BE2C (cell line): ENCODE measurements around the gene ABCF3.
A peak's percentile ranks its signal among the peaks of the same experiment; 100 is the strongest.

ENCODE experiments used
- DNase-seq: peaks from one replicate; pipeline ENCODE4 v3.0.0-alpha.2; 2020
- H3K27me3 ChIP-seq: fragments of 250-450 bp; sonication (Bioruptor Pico); 2 replicates; pipeline ENCODE4 v1.5.1; 2020; ENCODE audit warnings: mild to moderate bottlenecking
- H3K36me3 ChIP-seq: fragments of 250-450 bp; sonication (Bioruptor Pico); 2 replicates; pipeline ENCODE4 v1.5.1; 2020; ENCODE audit warnings: mild to moderate bottlenecking
- H3K4me1 ChIP-seq: fragments of 250-450 bp; sonication (Bioruptor Pico); 2 replicates; pipeline ENCODE4 v1.5.1; 2020
- H3K4me3 ChIP-seq: 2 replicates; pipeline ENCODE4 v1.5.1; 2011; ENCODE audit warnings: low read depth, low read length
- H3K9me3 ChIP-seq: fragments of 250-450 bp; sonication (Bioruptor Pico); 2 replicates; pipeline ENCODE4 v1.5.1; 2020
- TF ChIP-seq, protein P1 (sequence below): IDR thresholded peaks from 2 replicates; pipeline ENCODE4 v1.5.1; 2012; ENCODE audit warnings: mild to moderate bottlenecking, low read depth, low read length

Gene ABCF3

DNA sequence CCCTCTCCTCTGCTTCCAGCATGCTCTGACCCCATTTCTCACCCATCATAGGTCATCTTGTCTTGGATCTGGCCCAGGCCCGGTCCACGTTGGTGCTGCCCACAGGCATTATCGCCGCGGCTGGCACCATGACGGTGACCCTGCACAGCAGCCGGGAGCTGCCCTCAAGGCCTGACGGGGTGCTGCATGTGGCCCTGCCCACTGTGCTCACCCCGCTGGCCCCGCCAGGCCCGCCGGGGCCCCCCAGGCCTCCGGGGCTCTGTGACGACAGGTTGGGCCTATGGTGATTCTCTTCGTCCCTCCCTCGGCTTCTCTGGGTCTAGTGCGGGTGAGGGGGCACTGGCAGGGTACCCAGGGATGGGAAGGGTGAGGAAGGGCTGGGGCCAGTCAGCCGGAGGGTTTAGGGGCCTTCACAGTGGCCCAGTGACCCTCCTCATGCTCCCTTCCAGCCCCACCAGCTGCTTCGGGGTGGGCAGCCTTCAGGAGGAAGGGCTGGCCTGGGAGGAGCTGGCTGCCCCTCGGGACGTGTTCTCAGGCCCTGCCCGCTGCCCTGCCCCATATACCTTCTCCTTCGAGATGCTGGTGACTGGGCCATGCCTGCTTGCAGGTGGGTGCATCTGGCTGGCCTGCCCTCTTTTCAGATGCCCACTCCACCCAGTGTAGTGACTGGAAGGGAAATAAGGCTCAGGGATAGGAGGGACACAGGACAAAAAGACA is 47.3 kb downstream of the ABCF3 start:
- H3K36me3 ChIP-seq, result no peaks in the 10 kb centered on the region
- TF ChIP-seq, protein P1, sequence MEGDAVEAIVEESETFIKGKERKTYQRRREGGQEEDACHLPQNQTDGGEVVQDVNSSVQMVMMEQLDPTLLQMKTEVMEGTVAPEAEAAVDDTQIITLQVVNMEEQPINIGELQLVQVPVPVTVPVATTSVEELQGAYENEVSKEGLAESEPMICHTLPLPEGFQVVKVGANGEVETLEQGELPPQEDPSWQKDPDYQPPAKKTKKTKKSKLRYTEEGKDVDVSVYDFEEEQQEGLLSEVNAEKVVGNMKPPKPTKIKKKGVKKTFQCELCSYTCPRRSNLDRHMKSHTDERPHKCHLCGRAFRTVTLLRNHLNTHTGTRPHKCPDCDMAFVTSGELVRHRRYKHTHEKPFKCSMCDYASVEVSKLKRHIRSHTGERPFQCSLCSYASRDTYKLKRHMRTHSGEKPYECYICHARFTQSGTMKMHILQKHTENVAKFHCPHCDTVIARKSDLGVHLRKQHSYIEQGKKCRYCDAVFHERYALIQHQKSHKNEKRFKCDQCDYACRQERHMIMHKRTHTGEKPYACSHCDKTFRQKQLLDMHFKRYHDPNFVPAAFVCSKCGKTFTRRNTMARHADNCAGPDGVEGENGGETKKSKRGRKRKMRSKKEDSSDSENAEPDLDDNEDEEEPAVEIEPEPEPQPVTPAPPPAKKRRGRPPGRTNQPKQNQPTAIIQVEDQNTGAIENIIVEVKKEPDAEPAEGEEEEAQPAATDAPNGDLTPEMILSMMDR, result no peak
- H3K27me3 ChIP-seq, result peaks cover 26% of the 10 kb centered on the region
- no peaks in the 10 kb centered on the region for H3K9me3 ChIP-seq
- no peak overlapping the region for H3K4me3 ChIP-seq
- peaks cover 11% of the 10 kb centered on the region for H3K4me1 ChIP-seq
- DNase-seq, result no peak

DNA sequence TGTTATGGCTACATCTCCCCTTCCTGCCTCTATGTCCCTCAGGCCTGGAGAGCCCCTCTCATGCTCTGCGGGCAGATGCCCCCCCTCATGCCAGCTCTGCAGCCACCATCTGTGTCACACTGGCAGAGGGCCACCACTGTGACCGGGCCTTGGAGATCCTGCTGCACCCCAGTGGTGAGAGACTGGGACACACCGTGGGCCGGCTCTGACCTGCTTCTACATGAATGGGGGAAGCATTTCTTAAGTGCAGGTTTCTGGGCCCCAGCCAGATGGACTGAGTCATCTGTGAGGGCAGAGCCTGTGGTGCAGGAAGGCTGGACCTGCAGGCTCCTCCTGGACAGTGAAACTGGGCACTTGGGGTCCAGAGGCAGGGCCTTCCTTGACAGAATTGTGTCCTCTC is 48.2 kb downstream of the ABCF3 start:
- H3K36me3 ChIP-seq, result no peaks in the 10 kb centered on the region
- H3K9me3 ChIP-seq, result no peaks in the 10 kb centered on the region
- H3K4me1 ChIP-seq, result peaks cover 11% of the 10 kb centered on the region
- H3K27me3 ChIP-seq, result peaks cover 26% of the 10 kb centered on the region
- TF ChIP-seq, protein P1, result peak; percentile 11; the same call in 1 of the 2 replicates
- no peak overlapping the region for H3K4me3 ChIP-seq
- DNase-seq, result peak; percentile 65

DNA sequence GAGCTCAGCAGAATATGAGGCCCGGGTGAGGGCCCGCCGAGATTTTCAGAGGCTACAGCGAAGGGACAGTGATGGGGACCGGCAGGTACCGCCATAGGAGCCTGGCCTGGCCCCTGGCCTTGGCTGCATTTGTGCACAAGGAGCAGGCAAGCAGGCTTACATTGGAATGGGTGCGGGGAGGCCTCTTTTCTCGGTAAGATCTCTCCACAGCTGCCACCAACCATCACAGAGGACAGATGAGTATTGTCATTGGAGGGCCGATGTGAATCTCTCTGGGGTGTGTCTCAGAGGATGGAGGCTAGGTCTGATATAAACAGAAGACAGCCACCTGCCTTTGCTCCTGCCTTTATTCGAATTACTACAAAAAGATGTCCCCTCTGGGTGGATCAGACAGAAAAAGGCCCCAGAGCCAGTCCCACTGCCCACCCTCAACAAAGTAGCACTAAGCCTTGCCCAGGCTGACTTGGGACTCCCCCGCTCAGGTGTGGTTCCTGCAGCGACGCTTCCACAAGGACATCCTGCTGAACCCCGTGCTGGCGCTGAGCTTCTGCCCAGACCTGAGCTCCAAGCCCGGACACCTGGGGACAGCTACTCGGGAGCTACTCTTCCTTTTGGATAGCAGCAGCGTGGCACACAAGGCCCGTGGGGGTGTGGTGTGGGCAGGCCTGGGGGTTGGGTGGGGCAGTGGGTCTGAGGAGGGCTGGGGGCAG is 48.8 kb downstream of the ABCF3 start:
- no peaks in the 10 kb centered on the region for H3K36me3 ChIP-seq
- DNase-seq, result no peak
- no peaks in the 10 kb centered on the region for H3K9me3 ChIP-seq
- TF ChIP-seq, protein P1, result no peak
- H3K4me3 ChIP-seq, result no peak overlapping the region
- peaks cover 11% of the 10 kb centered on the region for H3K4me1 ChIP-seq
- H3K27me3 ChIP-seq, result peaks cover 21% of the 10 kb centered on the region

DNA sequence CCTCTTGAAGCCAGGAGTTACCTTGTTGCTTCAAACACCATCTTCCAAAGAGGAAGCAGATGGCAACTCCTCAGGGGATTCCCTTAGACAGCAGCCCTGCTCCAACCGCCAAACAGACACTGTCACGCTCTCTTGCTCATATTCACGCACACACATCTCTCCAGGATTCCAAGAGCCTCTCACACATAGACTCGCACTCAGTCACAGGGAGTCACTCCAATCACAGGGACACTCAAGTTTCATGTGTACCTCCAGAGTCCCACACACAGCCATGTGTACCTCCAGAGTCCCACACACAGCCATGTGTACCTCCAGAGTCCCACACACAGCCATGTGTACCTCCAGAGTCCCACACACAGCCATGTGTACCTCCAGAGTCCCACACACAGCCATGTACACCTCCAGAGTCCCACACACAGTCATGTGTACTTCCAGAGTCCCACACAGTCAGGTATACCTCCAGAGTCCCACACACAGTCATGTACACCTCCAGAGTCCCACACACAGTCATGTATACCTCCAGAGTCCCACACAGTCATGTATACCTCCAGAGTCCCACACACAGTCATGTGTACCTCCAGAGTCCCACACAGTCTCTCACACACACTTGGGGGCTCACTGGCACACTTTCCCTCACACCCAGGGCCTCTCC is 49.5 kb downstream of the ABCF3 start:
- Histone ChIP-seq H3K36me3 (no peaks in the 10 kb centered on the region), H3K9me3 (no peaks in the 10 kb centered on the region), H3K27me3 (peaks cover 14% of the 10 kb centered on the region), H3K4me1 (peaks cover 11% of the 10 kb centered on the region), H3K4me3 (no peak overlapping the region)
- TF ChIP-seq, protein P1, result no peak
- DNase-seq, result peak; percentile 56

DNA sequence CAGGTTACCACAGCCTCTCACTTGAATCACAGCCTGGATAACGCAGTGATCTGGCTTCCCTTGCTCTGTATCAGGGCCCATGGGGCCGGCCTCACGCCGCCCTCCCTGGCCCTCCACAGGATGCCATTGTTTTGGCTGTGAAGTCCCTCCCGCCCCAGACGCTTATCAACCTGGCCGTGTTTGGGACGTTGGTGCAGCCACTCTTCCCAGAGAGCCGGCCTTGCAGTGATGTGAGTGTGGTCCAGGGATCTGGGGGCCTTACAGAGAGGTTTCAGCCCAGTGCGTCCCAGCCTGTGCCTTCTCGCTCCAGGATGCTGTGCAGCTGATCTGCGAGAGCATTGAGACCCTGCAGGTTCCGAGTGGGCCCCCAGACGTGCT is 50.0 kb downstream of the ABCF3 start:
- H3K27me3 ChIP-seq, result peaks cover 9% of the 10 kb centered on the region
- H3K4me3 ChIP-seq, result no peak overlapping the region
- no peaks in the 10 kb centered on the region for H3K9me3 ChIP-seq
- TF ChIP-seq, protein P1, result no peak
- no peaks in the 10 kb centered on the region for H3K36me3 ChIP-seq
- DNase-seq, result no peak
- H3K4me1 ChIP-seq, result peaks cover 11% of the 10 kb centered on the region
